Fibroblast of skin of back (primary cell): ENCODE data around the gene GAD1.

ENCODE experiments used
- DNase-seq: peaks from one replicate; pipeline ENCODE4 v3.0.0-alpha.2; 2013

Gene GAD1

DNA sequence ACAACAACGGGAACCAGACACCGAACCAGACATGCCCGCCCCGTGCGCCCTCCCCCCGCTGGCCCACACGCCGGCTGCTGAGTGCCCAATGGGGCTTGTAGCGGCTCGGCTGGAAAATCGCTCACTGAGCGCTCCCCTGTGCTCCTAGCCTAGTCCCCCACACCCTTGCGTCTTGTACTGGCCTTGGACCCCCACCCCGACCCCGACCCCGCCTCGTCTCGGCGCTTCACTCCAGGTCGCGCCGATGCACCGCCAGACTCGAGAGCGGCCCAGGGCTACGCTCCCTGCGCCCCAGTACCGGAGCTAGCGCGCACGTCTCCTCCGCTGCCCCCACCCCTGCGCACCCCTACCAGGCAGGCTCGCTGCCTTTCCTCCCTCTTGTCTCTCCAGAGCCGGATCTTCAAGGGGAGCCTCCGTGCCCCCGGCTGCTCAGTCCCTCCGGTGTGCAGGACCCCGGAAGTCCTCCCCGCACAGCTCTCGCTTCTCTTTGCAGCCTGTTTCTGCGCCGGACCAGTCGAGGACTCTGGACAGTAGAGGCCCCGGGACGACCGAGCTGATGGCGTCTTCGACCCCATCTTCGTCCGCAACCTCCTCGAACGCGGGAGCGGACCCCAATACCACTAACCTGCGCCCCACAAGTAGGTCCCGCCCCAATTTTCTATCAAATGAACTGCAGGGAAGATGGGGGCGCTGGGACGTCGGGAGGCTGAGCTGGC, 1.5 kb downstream of the GAD1 start:
- DNase-seq = no peak

DNA sequence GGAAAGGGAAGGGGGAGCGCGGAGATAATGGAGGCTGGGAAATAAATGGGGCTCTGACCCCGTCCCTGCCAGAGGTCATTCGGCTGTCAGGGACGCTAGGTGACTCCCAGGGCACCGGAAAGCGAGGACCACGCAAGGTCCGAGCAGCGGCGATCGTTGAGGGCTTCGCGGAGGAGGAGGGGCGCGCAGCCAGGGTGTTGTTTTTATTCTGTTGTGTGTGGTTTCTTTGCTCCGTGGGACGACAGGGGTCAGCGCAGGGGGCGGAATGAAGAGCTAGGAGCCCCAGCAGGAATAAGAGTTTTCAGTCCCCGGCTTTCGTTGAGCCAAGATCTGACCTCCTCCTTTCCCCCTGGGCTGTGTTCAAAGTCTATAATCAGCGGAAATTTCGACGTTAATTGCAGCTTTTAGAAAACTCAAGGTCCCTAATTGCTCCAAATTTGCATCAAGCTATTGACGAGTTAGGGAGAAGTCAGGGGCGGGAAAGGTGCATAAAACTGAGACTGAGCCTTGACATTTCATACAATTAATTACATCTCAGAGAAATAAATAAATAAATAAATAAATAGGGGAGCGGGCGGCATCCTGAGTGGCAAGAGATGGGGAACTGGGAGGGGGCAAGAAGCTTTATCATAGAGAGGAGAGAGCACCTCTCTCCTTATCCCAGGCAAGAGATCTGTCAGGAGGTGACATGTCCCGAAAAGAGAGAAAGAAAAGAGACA, 2.2 kb downstream of the GAD1 start:
- no peak for DNase-seq

DNA sequence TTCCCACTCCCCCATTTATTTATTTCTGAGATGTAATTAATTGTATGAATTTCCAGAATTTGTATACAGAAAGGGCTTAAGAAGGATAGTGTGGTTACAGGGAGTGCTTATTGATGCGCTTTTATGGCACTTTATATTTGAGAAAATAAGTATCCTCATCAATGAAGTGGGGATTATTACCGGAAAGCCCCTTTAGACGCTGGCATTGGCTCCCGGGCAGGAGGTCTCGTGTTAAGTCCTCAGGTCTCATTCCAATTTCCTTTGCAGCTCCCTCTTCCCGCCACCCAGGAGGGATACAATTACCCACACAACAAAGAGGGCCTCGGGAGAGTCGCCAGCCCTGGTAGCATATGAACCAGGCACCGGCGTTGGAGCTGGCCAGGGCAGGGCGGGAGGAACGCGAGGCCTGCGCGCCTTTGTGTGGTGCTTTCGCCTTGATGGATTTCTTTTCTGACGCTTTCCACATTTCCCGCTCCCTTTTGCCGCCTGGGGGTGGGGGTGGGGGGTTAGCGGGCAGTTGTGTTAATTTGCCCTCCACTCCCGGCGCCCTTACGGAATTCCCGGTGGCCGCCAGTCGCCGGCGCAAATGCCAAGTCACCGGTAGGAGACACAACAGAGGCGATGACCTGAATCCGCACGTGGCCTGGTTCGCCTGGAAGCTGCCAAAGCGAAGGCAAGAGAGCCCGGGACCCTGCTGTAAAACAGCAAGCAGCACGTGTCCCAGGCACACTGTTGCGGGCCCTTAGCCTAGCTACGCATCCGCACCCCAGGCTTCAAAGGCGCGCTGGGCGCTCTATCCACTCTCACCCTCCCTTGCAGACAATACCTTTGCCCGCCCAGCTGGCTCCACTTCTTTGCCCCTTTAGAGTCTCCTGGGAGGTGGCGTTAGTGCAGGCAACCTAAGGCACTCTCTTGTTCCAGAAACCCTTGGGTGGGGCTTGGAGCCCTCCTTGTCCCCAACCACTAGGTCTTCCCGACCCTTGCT, 3.3 kb downstream of the GAD1 start:
- no peak for DNase-seq

DNA sequence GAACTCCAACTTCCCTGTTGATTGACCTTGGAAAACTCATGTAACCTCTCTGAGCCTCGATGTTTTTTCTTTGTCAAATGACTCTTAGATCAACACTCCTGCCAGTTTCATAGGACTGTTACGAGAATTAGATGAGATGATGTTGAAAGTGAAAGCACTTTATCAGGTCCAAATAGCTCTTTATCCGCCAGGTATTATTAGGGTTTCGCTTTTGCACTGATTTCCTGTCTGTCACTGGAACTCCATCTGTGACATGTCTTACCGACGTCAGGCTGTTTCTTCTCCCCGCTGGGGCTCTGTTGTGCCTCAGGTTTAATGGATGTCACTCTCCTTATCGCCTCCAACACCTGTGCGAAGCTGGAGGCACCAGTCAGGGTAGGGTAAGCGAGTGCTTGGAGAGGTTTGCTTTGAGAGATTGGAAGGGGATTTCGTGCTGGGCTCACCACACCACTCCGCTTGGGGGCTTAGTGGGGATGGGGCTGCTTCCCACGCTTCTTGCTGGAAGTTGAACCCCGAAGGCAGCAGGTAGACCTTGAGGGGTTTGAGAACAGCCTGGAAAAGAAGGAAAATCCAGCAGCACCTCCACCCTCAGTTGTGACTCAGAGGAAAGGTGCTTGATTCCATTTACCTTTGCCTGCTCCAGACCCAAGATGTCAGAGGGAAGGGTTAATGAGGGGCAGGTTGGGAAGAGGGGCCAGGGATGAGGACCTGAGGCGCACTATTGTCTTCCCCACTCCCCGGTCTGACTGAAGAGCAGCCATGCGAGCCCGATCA, 4.3 kb downstream of the GAD1 start:
- no peak for DNase-seq

DNA sequence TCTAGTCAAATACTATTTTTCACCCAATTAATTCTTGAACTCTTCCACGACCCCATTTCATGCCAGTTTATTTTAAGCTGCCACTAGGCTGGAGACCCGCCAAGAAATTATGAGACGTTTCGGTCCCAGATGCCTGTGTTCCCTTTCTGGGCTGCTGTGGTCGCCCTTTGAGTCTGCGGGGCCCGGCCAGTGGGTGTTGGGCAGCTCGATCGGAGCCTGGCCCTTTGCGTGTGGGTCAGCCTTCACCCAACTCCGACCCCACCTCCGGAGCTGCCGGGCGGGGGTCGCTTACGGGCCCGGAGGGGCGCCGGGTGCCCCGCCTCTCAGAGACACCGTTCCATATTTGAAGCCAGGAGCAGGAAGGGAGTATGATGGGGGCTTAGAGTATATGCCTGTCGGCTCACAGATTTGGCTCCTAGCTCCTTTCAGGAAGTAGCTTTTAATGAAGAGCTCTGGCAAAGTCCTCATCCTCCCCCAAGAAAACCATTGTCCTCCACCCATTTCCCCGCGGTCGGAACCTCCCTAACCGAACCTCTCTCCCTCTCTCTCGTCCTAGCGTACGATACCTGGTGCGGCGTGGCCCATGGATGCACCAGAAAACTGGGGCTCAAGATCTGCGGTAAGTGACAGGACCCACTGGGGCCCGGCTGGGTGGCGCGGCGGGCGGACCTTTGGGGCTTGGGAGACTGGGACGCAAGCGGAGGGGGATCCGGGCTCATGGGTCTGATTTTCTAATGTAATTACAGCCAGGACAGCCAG, 5.0 kb downstream of the GAD1 start:
- no peak for DNase-seq

DNA sequence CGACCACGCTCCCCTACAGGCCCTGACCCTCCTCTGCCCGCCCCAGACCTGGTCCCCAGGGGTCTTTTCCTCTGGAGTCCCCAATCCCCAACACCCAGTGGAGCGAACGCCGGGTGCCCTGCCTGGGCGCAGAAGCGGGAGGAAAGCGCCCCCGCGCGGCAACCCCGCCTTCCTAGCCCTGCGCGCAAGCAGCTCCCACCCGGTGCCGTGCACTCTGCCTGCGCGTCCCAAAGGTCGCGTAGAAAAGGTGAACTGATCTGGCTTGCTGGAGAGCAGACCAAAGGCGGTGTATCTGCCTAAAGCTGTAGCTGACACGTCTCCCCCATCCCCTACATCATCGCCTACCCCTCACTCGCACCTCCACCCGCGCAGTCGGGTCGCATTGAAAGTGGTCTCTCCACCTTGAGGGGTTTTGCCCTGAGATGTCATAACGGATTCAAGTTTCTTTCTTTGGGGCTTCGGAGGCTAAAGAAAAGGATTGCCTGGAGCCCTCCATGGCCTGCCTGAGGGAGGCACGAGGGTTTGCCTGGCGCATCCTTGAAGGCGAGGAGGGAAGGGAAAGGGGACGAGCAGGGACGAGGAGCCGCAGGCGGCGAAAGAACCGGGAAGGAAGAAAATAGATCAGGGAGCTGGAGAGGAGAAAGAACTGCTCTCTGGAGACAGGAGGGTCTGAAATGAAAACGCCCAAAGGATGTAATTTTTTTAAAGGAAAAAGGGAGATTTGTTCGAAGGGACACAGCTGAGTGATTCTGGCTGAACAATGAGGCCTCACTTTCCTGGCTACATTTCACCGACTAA, 5.8 kb downstream of the GAD1 start:
- no peak for DNase-seq

DNA sequence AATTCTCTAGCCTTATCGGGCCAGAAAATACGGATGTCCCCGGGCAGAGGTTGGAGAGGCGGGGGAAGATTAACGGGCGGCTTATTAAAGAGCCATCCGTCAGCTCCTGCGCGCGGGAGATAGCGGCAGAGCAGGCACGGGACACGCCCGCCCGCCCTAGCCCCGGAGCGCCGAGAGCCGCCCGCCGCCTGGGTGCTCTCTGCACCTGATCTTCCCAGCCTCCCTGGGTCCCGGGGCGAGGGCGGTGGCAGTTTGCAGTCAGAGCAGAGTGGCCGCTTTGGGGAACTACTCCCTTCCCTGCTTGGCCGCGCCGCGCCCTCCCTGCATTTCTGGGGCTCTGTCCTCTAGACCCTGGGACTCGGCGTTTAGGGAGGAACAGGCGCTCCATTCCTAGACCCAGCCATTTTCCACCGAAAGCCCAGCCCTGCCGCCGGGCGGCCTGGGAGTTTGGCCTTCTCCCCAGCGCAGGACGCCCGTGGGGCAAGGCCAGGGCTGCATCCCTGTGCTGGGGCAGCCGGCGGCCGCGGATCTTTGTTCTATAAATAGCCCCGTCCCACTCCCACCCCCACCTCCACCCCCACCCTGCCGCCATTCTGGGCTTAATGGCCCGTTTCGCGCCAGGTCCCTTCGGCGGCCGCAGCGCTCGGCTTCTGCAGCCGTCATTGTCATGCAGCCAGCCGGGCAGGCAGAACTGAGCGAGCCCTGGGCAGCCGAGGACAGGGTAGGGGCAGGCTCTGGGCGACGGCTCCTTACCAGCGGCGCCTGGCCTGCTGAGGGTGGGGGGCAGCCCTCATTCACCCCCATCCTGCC, 6.6 kb downstream of the GAD1 start:
- DNase-seq = no peak

DNA sequence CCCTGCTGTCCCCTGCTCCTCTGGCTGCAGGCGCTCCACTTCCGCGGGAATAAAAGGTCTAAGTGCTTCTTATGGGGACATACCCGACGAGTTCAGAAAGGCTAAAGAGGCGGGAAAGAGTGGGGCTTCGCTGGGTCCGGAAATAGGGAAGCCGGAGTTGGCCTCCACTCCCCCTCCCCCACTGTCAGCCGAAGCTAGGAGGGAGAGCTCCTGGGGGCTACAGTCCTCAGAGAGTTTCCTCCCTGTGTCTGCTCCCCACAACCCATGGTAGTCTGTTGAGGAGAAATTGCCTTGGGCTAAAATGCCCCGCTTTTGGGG, 7.2 kb downstream of the GAD1 start:
- DNase-seq = no peak

DNA sequence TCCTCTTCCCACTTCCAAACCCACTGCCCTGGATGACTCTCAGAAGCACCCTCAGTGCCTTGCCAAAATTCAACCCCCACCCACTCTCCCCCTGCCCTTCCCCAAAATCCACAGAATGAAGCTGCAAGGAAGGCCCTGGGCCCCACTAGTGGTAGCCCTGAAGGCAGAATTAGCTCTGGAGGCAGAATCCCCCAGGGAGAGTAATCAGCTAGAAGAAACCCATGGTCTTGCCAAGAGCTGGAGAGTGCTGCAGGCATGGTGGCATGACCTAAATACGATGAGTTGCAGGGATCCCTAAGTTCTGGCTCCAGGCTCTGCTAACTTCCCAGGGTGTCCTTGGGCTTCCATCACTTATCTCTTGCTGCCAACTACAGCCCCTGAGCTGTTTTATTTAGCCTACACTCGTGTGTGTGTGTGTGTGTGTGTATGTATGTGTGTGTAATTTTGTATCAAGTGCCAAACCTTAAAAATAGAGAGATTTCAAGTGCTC, 7.9 kb downstream of the GAD1 start:
- no peak for DNase-seq

DNA sequence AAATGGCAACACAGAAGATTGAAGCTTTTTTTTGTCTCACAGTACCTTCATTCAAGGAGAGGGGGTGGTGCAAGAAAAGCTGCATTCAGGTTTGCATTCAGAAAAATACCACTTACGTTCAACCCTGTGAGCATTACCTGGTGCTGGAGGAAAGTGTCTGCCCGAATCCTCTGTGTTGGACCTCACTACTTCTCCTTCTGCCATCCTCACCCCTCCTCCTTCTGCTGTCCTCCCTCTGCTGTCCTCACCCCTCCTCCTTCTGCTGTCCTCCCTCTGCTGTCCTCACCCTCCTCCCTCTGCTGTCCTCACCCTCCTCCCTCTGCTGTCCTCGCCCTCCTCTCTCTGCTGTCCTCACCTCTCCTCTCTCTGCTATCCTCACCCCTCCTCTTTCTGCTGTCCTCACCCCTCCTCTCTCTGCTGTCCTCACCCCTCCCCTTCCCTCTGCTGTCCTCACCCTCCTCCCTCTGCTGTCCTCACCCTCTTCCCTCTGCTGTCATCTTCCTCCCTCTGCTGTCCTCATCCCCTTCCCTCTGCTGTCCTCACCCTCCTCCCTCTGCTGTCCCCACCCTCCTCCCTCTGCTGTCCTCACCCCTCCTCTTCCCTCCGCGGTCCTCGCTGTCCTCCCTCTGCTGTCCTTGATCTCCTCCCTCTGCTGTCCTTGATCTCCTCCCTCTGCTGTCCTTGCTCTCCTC, 11.3 kb downstream of the GAD1 start:
- DNase-seq = no peak

DNA sequence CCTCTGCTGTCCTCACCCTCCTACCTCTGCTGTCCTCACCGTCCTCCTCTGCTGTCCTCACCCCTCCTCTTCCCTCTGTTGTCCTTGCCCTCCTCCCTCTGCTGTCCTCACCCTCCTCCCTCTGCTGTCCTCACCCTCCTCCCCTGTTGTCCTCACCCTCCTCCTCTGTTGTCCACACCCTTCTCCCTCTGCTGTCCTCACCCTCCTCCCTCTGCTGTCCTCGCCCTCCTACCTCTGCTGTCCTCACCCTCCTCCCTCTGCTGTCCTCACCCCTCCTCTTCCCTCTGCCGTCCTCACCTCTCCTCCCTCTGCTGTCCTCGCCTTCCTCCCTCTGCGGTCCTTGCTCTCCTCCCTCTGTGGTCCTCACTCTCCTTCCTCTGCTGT, 11.8 kb downstream of the GAD1 start:
- no peak for DNase-seq

DNA sequence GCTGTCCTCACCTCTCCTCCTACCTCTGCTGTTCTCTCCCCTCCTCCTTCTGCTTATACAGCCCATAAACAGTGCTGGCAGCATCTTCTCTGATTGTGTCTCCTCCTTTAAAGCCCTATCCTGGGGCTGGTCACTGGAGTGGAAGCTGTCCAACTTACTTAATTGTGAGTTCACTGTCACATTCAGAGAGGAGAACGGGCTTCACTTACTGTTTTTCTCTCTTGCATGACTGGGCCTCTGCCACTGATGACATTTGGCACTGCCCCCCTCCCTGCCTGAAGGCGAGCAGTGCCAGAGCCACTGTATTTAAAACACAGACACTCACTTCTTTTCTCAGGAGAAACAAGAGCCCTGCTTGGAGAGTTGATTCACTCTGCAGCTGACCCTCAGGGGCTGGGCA, 12.3 kb downstream of the GAD1 start:
- DNase-seq = no peak

DNA sequence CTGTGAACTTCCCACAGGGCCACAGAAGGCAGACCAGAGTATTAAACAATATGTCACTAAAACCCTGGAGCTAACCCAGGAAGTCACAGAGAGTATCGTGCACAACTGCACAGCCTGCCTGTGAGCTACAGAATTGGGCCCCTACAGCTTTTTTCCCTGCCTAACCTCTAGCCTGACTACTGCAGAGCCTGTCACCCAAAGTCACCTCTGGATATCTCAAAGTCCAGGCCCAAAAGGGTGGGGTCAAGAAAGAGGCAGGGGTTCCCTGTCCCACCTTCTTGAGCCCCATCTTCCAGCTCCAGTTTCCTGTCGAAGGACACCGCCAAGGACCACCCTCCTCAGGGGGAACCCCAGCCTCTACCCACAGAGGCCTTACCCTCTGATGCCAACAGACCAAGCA, 13.5 kb downstream of the GAD1 start:
- DNase-seq = no peak

DNA sequence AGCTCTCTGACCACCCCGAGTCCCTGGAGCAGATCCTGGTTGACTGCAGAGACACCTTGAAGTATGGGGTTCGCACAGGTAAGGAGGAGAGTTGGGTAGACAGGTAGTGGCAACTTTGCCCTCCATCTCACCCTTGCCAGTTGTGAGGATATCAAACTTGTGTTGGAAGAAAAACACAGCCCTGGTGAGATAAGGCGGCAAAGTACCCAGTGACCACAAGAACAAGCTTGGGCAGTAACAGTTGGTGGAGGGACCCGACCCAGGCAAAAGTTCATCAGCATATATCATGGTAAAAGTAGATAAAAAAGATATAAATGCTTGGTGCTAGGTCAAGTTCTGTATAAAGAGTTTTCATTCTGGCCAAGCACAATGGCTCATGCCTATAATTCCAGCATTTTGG, 14.4 kb downstream of the GAD1 start:
- DNase-seq = no peak

DNA sequence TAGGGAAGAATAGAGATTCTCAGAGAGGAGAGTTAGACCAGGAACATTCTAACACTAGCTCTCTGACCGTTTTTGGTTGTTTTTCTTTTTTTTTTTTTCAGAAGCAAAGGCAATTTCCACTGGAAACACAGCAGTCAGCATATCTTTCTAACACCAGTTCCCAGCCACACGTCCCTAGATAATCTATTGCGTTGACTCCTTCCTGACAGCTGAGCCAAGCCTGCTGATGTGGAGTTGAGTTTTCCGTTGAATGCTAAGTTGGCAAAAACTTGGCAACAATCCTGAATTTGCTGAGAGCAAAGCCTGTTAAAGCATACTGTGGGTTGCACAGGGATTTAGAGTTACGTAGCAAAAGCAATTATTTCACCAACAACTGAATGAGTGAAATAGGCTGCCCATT, 19.3 kb downstream of the GAD1 start:
- no peak for DNase-seq

DNA sequence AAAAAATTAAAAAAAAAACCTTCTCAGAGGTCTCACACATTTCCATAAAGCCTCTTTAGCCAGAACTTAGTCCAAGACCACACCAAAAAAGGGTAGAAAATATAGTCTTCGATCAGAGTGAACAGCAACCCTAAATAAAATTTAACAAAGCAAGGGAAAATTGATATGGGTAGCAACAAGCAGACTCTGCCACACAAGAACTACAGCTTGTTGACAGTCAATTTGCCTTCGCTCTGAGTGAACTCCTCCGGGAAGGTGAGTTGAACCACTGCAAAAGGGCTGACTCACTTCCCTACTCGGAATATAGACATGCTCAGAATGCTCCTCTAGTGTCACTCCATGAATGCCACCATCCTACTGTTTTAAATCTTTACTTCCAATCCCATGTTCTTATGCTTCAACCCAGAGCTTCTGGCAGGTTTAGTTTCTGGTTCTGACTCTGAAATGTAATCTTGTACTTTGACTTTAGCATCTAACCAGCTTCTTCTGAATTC, 24.1 kb downstream of the GAD1 start:
- no peak for DNase-seq

DNA sequence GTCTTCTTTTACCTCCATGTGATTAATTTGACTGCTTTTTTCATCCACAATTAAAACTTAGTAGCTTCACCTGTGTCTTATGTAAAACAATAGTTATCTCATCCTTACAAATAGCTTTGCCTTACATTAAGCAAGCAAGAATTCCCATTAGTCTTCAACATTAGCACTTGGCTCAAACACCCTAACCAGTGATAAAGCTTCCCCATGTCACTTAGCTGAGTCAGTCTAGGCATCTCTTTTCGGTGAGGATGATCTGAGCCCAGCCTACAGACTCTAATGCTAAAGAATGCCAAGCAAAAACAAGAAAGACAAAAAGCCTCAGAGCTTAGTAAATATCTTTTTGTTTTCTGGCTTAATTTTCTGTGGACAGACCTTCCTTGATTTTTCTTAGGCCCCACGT, 26.1 kb downstream of the GAD1 start:
- DNase-seq = peak; percentile 77

DNA sequence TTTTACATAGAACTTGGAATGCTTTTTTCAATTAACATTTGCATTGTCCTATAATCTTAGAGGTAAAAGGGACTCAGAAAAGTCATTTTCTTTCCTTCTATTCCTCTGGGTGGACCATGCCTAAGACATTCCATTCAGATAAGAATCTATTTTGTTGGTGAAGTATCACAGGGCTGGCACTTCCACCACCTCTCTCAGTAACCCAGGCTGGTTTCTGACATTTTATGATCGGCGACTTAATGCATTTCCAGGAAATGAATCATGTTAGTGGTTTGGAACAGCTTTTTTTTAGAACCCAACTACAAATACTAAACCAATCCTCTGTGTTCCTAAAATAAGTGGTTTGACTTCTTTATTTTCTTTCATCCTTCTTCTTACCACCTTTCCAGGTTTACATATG, 27.0 kb downstream of the GAD1 start:
- DNase-seq = peak; percentile 83

DNA sequence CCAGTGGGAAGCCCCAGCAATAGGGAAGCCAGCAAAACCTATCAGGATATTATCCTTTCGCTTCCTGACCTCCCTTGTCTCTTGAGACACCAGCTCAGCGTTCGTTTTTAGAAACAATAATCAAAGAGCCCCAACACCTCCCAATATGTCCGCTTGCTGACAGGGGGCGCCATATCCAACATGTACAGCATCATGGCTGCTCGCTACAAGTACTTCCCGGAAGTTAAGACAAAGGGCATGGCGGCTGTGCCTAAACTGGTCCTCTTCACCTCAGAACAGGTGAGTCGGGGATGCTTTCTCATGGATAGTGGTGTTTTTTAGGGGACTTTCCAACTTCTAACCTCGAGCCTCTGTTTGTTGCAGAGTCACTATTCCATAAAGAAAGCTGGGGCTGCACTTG, 28.7 kb downstream of the GAD1 start:
- no peak for DNase-seq
